Keratinocyte (primary cell): ENCODE results near the gene ANOS1. TPM values are rescaled to one million over a fixed set of nuclear protein-coding genes. Genes with fewer than 3 reads are reported as not detected.

Experiments
- DNase-seq: peaks from one replicate; pipeline ENCODE4 v3.0.0-alpha.2; 2011; ENCODE audit warnings: low read depth, missing footprints, low spot score
- FAIRE-seq: peaks from 2 replicates; lab custom pipeline; 2011; peaks lifted over from hg19 to GRCh38; lab: Jason Lieb, UNC
- H2AFZ ChIP-seq: 2 replicates; pipeline ENCODE4 v1.6.0; 2012; ENCODE audit warnings: low read length, control low read depth, inconsistent platforms; ENCODE audit not compliant: control insufficient read depth
- H3K27ac ChIP-seq: 2 replicates; pipeline ENCODE4 v1.5.1; 2011; ENCODE audit warnings: low read length; ENCODE audit not compliant: control insufficient read depth, insufficient read depth
- H3K27me3 ChIP-seq: 3 replicates; pipeline ENCODE4 v1.6.0; 2011; ENCODE audit warnings: low read length; ENCODE audit not compliant: control insufficient read depth, insufficient read depth; ENCODE audit errors: extremely low read depth
- H3K36me3 ChIP-seq, 2 experiments: 2 replicates in 1 of 2; 3 replicates in 1 of 2; pipeline ENCODE4 v1.5.1; 2011; ENCODE audit warnings: low read length in 2 of 2, mild to moderate bottlenecking in 1 of 2; ENCODE audit not compliant: control insufficient read depth in 2 of 2, insufficient read depth in 2 of 2; ENCODE audit errors: extremely low read depth in 1 of 2
- H3K4me1 ChIP-seq: 3 replicates; pipeline ENCODE4 v1.5.1; 2011; ENCODE audit warnings: low read length; ENCODE audit not compliant: control insufficient read depth, insufficient read depth; ENCODE audit errors: extremely low read depth
- H3K4me2 ChIP-seq: 3 replicates; pipeline ENCODE4 v1.6.0; 2011; ENCODE audit warnings: low read depth, low read length; ENCODE audit not compliant: control insufficient read depth, insufficient read depth; ENCODE audit errors: extremely low read depth
- H3K4me3 ChIP-seq, 3 experiments: fragments of 200-600 bp in 1 of 3; sonication (generic) in 1 of 3; 2 replicates in 2 of 3; 3 replicates in 1 of 3; pipeline ENCODE4 v1.5.1; 2011 to 2016; ENCODE audit warnings: low read length in 3 of 3, mild to moderate bottlenecking in 3 of 3, control low read depth in 2 of 3, inconsistent platforms in 1 of 3, low read depth in 1 of 3, mixed read lengths in 1 of 3, mixed run types in 1 of 3, moderate library complexity in 1 of 3; ENCODE audit not compliant: control insufficient read depth in 2 of 3, insufficient read depth in 2 of 3; ENCODE audit errors: extremely low read depth in 1 of 3
- H3K79me2 ChIP-seq: 2 replicates; pipeline ENCODE4 v1.6.0; 2012; ENCODE audit warnings: low read length; ENCODE audit not compliant: control insufficient read depth, insufficient read depth
- H3K9ac ChIP-seq: 3 replicates; pipeline ENCODE4 v1.6.0; 2011; ENCODE audit warnings: low read length; ENCODE audit not compliant: control insufficient read depth, insufficient read depth; ENCODE audit errors: extremely low read depth
- H3K9me1 ChIP-seq: 3 replicates; pipeline ENCODE4 v1.6.0; 2011; ENCODE audit warnings: low read length; ENCODE audit not compliant: control insufficient read depth, insufficient read depth; ENCODE audit errors: extremely low read depth
- H3K9me3 ChIP-seq: 2 replicates; pipeline ENCODE4 v1.5.1; 2012; ENCODE audit warnings: low read depth, low read length; ENCODE audit not compliant: control insufficient read depth
- H4K20me1 ChIP-seq: 3 replicates; pipeline ENCODE4 v1.6.0; 2011; ENCODE audit warnings: low read length; ENCODE audit not compliant: control insufficient read depth, insufficient read depth; ENCODE audit errors: extremely low read depth
- CTCF ChIP-seq, 3 experiments: IDR thresholded peaks in 1 of 3; conservative IDR thresholded peaks in 1 of 3; optimal IDR thresholded peaks in 1 of 3; 2 replicates in 2 of 3; 3 replicates in 1 of 3; pipeline versions ENCODE3 to v1.5.1; 2011; ENCODE audit warnings: low read length in 3 of 3, mild to moderate bottlenecking in 3 of 3, moderate library complexity in 2 of 3, control low read depth in 1 of 3, inconsistent platforms in 1 of 3; ENCODE audit not compliant: insufficient read depth in 2 of 3; ENCODE audit errors: extremely low read depth in 1 of 3
- EZH2 ChIP-seq: IDR thresholded peaks from one replicate; pipeline ENCODE4 v1.6.1; 2012; ENCODE audit warnings: inconsistent platforms, mild to moderate bottlenecking, low read length, moderate library complexity
- dilution Hi-C: fragments of 300-500 bp; cut with MboI; formaldehyde crosslinking; loops from one replicate; pipeline ENCODE4 v1.7.0; 2020; ENCODE audit warnings: low sequenced_read_pairs; ENCODE audit not compliant: extremely low pct_ligation_motif_present
- polyA minus RNA-seq, 3 experiments: library from RNA; depleted of rRNA, polyadenylated mRNA; stranded (reverse); fragments of >200 nt; gene quantifications; 1 replicate in 1 of 3; 2 replicates in 1 of 3; 3 replicates in 1 of 3; pipeline ENCODE4 v1.2.3, GENCODE V29; 2011
- polyA plus RNA-seq, 5 experiments: library from polyadenylated mRNA; depleted of rRNA in 3 of 5; stranded (reverse) in 3 of 5; stranded (forward) in 1 of 5; unstranded in 1 of 5; fragments of >200 nt; gene quantifications; 1 replicate in 1 of 5; 2 replicates in 3 of 5; 3 replicates in 1 of 5; pipeline versions ENCODE4 v1.2.1 to v1.2.3, GENCODE V29; 2011 to 2012; ENCODE audit warnings: missing spikeins in 2 of 5, low read depth in 1 of 5, low replicate concordance in 1 of 5

The ANOS1 gene
- 2.9 to 4.9 TPM (median 4.0 TPM) in 3 replicates for polyA plus RNA-seq
- polyA plus RNA-seq (2011; ENCODE audit: low read depth) = 0.62 TPM
- polyA plus RNA-seq (2011; cell fraction: cytosol; rRNA removed) = 1.9 and 2.9 TPM in 2 replicates
- 5.5 and 7.4 TPM in 2 replicates for polyA plus RNA-seq (2011; cell fraction: nucleus; rRNA removed)
- polyA plus RNA-seq (2012; ENCODE audit: low replicate concordance) = 1.1 and 3.5 TPM in 2 replicates
- 3.6 to 7.5 TPM (median 6.1 TPM) in 3 replicates for polyA minus RNA-seq
- polyA minus RNA-seq (2011; cell fraction: cytosol; rRNA and poly(A)+ RNA removed) = 2.9 TPM
- 6.9 and 9.7 TPM in 2 replicates for polyA minus RNA-seq (2011; cell fraction: nucleus; rRNA and poly(A)+ RNA removed)

GRCh38 chrX:8731559-8732395, at the start of gene ANOS1:
Gene ANOS1 (minus strand): TSS chrX:8732137. CDS start chrX:8732036, 101 bp downstream.
- Histone ChIP-seq H3K79me2 (no peaks in the 10 kb centered on the region), H3K36me3 (no peaks in the 10 kb centered on the region), H3K9me1 (no peaks in the 10 kb centered on the region), H4K20me1 (no peaks in the 10 kb centered on the region), H3K9me3 (no peaks in the 10 kb centered on the region), H3K27me3 (peaks cover 14% of the 10 kb centered on the region), H3K9ac (peak within 1 kb of the TSS; percentile 40), H3K4me3 (peak within 1 kb of the TSS; percentile 42 to 59 (median 59)), H3K4me1 (peaks cover 3% of the 10 kb centered on the region), H2AFZ (peak within 1 kb of the TSS; percentile 39), H3K27ac (no peak within 1 kb of the TSS), H3K4me2 (peak within 1 kb of the TSS; percentile 70)
- DNase-seq = no peak
- dilution Hi-C loops = no loop called here
- no peak for FAIRE-seq
- TF ChIP-seq EZH2 = no peak
- TF ChIP-seq CTCF (optimal IDR thresholded peaks at IDR 0.05 in 1 of 3, IDR thresholded peaks at IDR 0.05 in 1 of 3, conservative IDR thresholded peaks at IDR 0.05 in 1 of 3; ENCODE audit: extremely low read depth in 1 of 3, insufficient read depth in 2 of 3, low read length in 3 of 3) = no peak

- Histone ChIP-seq H3K27me3 (no peaks in the 10 kb centered on the region), H3K9me1 (no peaks in the 10 kb centered on the region), H3K4me2 (no peak overlapping the region), H4K20me1 (no peaks in the 10 kb centered on the region), H3K27ac (no peak overlapping the region), H2AFZ (no peak overlapping the region), H3K9ac (no peak overlapping the region), H3K4me3 (no peak overlapping the region), H3K4me1 (no peaks in the 10 kb centered on the region), H3K9me3 (no peaks in the 10 kb centered on the region), H3K36me3 (no peaks in the 10 kb centered on the region), H3K79me2 (no peaks in the 10 kb centered on the region)
- FAIRE-seq (no peak), DNase-seq (no peak)
- dilution Hi-C loops = no loop called here
- TF ChIP-seq CTCF (optimal IDR thresholded peaks at IDR 0.05 in 1 of 3, IDR thresholded peaks at IDR 0.05 in 1 of 3, conservative IDR thresholded peaks at IDR 0.05 in 1 of 3; ENCODE audit: extremely low read depth in 1 of 3, insufficient read depth in 2 of 3, low read length in 3 of 3) (no peak), EZH2 (no peak)
Measured at GRCh38 chrX:8773117-8773516, 41.2 kb upstream of the ANOS1 start.
